Testis (tissue), 2 donors: ENCODE measurements around the gene PCGF1.

Experiments
- POLR2A ChIP-seq: fragments of 450-650 bp; IDR thresholded peaks from one replicate; pipeline ENCODE4 v1.6.1; 2017; ENCODE audit warnings: antibody characterized with exemption, mild to moderate bottlenecking, moderate library complexity
- TF ChIP-seq, protein P1 (sequence below), 3 experiments: fragments of 450-650 bp in 2 of 3; fragments of 200-600 bp in 1 of 3; sonication (generic) in 1 of 3; IDR thresholded peaks; one replicate each; pipeline ENCODE4 v1.5.1; 2016 to 2019; ENCODE audit warnings: antibody characterized with exemption in 3 of 3, mild to moderate bottlenecking in 2 of 3, moderate library complexity in 1 of 3

DNA sequence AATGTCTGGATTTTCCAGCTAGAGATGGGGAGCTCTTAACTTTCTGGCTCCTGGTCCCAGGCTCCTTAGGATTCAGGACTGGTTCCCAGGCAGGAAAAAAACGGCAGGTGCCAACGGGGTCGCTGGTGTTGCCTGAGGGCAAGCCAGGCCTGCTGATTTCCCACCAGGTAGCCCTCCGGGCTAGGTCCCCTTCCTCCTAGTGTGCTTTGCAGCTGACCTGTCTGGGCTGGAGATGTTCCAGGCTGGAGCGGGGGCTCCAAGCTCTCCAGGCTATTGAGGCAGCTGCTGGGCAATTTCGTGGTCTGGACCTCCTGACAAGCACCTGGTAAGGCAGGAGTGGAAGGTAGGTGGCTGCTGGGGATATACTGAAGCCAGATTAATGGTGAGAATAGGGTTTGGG lies 33.0 kb downstream of the PCGF1 start:
- TF ChIP-seq POLR2A, result no peak
- TF ChIP-seq, protein P1, sequence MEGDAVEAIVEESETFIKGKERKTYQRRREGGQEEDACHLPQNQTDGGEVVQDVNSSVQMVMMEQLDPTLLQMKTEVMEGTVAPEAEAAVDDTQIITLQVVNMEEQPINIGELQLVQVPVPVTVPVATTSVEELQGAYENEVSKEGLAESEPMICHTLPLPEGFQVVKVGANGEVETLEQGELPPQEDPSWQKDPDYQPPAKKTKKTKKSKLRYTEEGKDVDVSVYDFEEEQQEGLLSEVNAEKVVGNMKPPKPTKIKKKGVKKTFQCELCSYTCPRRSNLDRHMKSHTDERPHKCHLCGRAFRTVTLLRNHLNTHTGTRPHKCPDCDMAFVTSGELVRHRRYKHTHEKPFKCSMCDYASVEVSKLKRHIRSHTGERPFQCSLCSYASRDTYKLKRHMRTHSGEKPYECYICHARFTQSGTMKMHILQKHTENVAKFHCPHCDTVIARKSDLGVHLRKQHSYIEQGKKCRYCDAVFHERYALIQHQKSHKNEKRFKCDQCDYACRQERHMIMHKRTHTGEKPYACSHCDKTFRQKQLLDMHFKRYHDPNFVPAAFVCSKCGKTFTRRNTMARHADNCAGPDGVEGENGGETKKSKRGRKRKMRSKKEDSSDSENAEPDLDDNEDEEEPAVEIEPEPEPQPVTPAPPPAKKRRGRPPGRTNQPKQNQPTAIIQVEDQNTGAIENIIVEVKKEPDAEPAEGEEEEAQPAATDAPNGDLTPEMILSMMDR (IDR thresholded peaks at IDR 0.05), result no peak
